Measurements from ENCODE around the gene MGA.

MGA gene

GRCh38 chr15:41660235-41661077 is at the start of gene MGA:
MGA (plus strand) TSS chr15:41660405.
- DNase-seq = peak; percentile 90 to 94

- DNase-seq = no peak
Measured at GRCh38 chr15:41620536-41621199, 39.5 kb upstream of the MGA start.

- peak; percentile 80 to 89 for DNase-seq
Measured at GRCh38 chr15:41621200-41622193, 38.7 kb upstream of the MGA start.

- no peak for DNase-seq
Measured at GRCh38 chr15:41622901-41623300, 37.3 kb upstream of the MGA start.

- no peak for DNase-seq
Measured at GRCh38 chr15:41627203-41627602, 33.0 kb upstream of the MGA start.

- DNase-seq = no peak
Measured at GRCh38 chr15:41629463-41629862, 30.7 kb upstream of the MGA start.

- no peak for DNase-seq
Measured at GRCh38 chr15:41629883-41630282, 30.3 kb upstream of the MGA start.

- DNase-seq = no peak
Measured at GRCh38 chr15:41630616-41631217, 29.5 kb upstream of the MGA start.

GRCh38 chr15:41631880-41632470 is 28.2 kb upstream of the MGA start:
- DNase-seq = no peak

- no peak for DNase-seq
Measured at GRCh38 chr15:41633609-41634008, 26.6 kb upstream of the MGA start.

GRCh38 chr15:41634072-41634626 is 26.1 kb upstream of the MGA start:
- DNase-seq = no peak

GRCh38 chr15:41637086-41637485 is 23.1 kb upstream of the MGA start:
- DNase-seq = no peak

- no peak for DNase-seq
Measured at GRCh38 chr15:41640985-41641384, 19.2 kb upstream of the MGA start.

- no peak for DNase-seq
Measured at GRCh38 chr15:41647262-41647661, 12.9 kb upstream of the MGA start.

GRCh38 chr15:41648097-41648496 is 12.1 kb upstream of the MGA start:
- no peak for DNase-seq

GRCh38 chr15:41648770-41649169 is 11.4 kb upstream of the MGA start:
- DNase-seq = no peak

GRCh38 chr15:41650806-41651205 is 9.4 kb upstream of the MGA start:
- no peak for DNase-seq

- no peak for DNase-seq
Measured at GRCh38 chr15:41651373-41651772, 8.8 kb upstream of the MGA start.

GRCh38 chr15:41653760-41654159 is 6.4 kb upstream of the MGA start:
- no peak for DNase-seq

GRCh38 chr15:41655716-41656115 is 4.5 kb upstream of the MGA start:
- no peak for DNase-seq

GRCh38 chr15:41656188-41656587 is 4.0 kb upstream of the MGA start:
- DNase-seq = no peak

- DNase-seq = no peak
Measured at GRCh38 chr15:41658689-41659088, 1.5 kb upstream of the MGA start.
